CD4-positive, alpha-beta T cell treated with Interleukin-21 for 1 hour (primary cell): Measurements from ENCODE around the gene KAT2A.

Experiments
- DNase-seq: peaks from one replicate; pipeline ENCODE4 v3.0.0-alpha.2; 2020

The KAT2A gene

GRCh38 chr17:42135151-42135550 lies 14.0 kb upstream of the KAT2A start:
- no peak for DNase-seq

- peak; percentile 16 for DNase-seq
These were observed 12.4 kb upstream of the KAT2A start for GRCh38 chr17:42133461-42134041.

GRCh38 chr17:42132941-42133340 lies 11.8 kb upstream of the KAT2A start:
- DNase-seq = no peak

- no peak for DNase-seq
These were observed 10.8 kb upstream of the KAT2A start for GRCh38 chr17:42131981-42132432.

GRCh38 chr17:42131232-42131631 lies 10.1 kb upstream of the KAT2A start:
- DNase-seq = no peak

GRCh38 chr17:42130310-42130936 lies 9.3 kb upstream of the KAT2A start:
- DNase-seq = no peak

GRCh38 chr17:42129109-42129837 lies 8.1 kb upstream of the KAT2A start:
- DNase-seq = no peak

GRCh38 chr17:42127414-42127813 lies 6.2 kb upstream of the KAT2A start:
- DNase-seq = no peak

GRCh38 chr17:42126836-42127235 lies 5.7 kb upstream of the KAT2A start:
- DNase-seq = no peak

GRCh38 chr17:42125565-42125964 lies 4.4 kb upstream of the KAT2A start:
- DNase-seq = no peak

- DNase-seq = no peak
These were observed 3.1 kb upstream of the KAT2A start for GRCh38 chr17:42124256-42124655.

GRCh38 chr17:42122371-42123303 lies 1.5 kb upstream of the KAT2A start, which contains the start of gene HSPB9:
Gene HSPB9, plus strand, starts transcription at chr17:42122804. Its CDS starts 47 bp downstream, at chr17:42122851.
- DNase-seq = no peak

- DNase-seq = no peak
These were observed 902 bp downstream of the KAT2A start for GRCh38 chr17:42120161-42120769.

- no peak for DNase-seq
These were observed 1.9 kb downstream of the KAT2A start for GRCh38 chr17:42119301-42119700.

GRCh38 chr17:42118545-42118944 lies 2.6 kb downstream of the KAT2A start:
- peak; percentile 46 for DNase-seq

GRCh38 chr17:42118126-42118510 lies 3.0 kb downstream of the KAT2A start:
- no peak for DNase-seq

GRCh38 chr17:42117397-42118125 lies 3.6 kb downstream of the KAT2A start:
- DNase-seq = no peak

- peak; percentile 88 for DNase-seq
These were observed 4.3 kb downstream of the KAT2A start for GRCh38 chr17:42116705-42117396.

- no peak for DNase-seq
These were observed 7.0 kb downstream of the KAT2A start for GRCh38 chr17:42114118-42114517.

GRCh38 chr17:42113293-42114069 lies 7.7 kb downstream of the KAT2A start:
- DNase-seq = no peak
